ENCODE data around the gene LRP1-AS.

DNA sequence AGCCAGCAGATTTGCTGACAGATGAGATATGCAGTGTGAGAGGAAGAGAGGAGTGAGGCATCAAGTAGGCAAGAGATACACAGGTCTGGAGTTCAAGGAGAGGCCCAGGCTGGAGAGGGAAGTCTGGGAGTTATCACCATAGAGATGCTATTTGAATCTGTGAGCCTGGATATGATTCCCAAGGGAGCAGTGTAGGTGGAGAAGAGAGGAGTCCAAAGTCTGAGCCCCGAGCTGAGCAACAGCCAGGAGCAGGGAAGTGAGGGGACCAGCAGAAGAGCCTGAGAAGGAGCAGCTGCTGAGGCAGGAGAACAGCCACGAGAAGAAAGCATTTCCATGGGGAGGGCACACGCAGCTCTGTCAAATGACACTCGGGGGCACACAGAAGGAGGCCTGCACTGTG lies 49.0 kb upstream of the LRP1-AS start:
- TF ChIP-seq, protein P1, sequence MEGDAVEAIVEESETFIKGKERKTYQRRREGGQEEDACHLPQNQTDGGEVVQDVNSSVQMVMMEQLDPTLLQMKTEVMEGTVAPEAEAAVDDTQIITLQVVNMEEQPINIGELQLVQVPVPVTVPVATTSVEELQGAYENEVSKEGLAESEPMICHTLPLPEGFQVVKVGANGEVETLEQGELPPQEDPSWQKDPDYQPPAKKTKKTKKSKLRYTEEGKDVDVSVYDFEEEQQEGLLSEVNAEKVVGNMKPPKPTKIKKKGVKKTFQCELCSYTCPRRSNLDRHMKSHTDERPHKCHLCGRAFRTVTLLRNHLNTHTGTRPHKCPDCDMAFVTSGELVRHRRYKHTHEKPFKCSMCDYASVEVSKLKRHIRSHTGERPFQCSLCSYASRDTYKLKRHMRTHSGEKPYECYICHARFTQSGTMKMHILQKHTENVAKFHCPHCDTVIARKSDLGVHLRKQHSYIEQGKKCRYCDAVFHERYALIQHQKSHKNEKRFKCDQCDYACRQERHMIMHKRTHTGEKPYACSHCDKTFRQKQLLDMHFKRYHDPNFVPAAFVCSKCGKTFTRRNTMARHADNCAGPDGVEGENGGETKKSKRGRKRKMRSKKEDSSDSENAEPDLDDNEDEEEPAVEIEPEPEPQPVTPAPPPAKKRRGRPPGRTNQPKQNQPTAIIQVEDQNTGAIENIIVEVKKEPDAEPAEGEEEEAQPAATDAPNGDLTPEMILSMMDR (IDR thresholded peaks at IDR 0.05): no peak
- no peak for TF ChIP-seq POLR2A (IDR thresholded peaks at IDR 0.05)
